WTC11 (cell line): ENCODE data around the gene CUL2.

Experiments used
- ATF3 ChIP-seq: sonication (generic); formaldehyde crosslinking; conservative IDR thresholded peaks from 2 replicates; pipeline ENCODE4 v1.8.1; 2022; ENCODE audit warnings: mild to moderate bottlenecking, missing genetic modification reagents
- CREM ChIP-seq: sonication (generic); formaldehyde crosslinking; IDR thresholded peaks from 2 replicates; pipeline ENCODE4 v1.8.1; 2022; ENCODE audit warnings: mild to moderate bottlenecking, missing genetic modification reagents, moderate library complexity
- SP1 ChIP-seq: sonication (generic); formaldehyde crosslinking; conservative IDR thresholded peaks from 2 replicates; pipeline ENCODE4 v1.8.1; 2022; ENCODE audit warnings: missing genetic modification reagents
- TF ChIP-seq, protein P1 (sequence below): fragments of 200-600 bp; IDR thresholded peaks from 2 replicates; pipeline ENCODE4 v1.8.0; 2022; ENCODE audit warnings: antibody characterized with exemption
- TF ChIP-seq, protein P2 (sequence below): sonication (generic); formaldehyde crosslinking; IDR thresholded peaks from 2 replicates; pipeline ENCODE4 v1.8.0; 2022; ENCODE audit warnings: mild to moderate bottlenecking, missing genetic modification reagents

DNA sequence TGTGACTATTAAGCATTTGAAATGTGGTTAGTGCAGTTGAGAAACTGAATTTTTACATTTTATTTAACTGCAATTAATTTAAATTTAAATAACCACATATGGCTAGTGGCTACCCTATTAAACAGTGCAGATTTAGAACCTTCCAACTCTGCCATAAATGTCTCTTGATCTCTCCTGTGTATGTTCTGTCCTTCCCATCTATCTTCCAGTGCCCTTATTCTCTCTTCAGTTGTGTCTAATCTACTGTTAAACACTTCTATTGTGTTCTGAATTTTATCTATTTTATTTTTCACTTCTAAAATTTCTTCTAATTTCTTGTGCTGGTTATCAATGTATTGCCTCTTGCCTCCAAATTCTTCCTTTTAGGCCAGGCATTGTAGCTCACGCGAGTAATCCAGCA is 105.0 kb downstream of the CUL2 start:
- TF ChIP-seq, protein P1, sequence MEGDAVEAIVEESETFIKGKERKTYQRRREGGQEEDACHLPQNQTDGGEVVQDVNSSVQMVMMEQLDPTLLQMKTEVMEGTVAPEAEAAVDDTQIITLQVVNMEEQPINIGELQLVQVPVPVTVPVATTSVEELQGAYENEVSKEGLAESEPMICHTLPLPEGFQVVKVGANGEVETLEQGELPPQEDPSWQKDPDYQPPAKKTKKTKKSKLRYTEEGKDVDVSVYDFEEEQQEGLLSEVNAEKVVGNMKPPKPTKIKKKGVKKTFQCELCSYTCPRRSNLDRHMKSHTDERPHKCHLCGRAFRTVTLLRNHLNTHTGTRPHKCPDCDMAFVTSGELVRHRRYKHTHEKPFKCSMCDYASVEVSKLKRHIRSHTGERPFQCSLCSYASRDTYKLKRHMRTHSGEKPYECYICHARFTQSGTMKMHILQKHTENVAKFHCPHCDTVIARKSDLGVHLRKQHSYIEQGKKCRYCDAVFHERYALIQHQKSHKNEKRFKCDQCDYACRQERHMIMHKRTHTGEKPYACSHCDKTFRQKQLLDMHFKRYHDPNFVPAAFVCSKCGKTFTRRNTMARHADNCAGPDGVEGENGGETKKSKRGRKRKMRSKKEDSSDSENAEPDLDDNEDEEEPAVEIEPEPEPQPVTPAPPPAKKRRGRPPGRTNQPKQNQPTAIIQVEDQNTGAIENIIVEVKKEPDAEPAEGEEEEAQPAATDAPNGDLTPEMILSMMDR, result no peak
- TF ChIP-seq, protein P2, sequence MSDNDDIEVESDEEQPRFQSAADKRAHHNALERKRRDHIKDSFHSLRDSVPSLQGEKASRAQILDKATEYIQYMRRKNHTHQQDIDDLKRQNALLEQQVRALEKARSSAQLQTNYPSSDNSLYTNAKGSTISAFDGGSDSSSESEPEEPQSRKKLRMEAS (CRISPR knock-in tag), result no peak
- TF ChIP-seq CREM (no peak), SP1 (CRISPR knock-in tag) (no peak), ATF3 (CRISPR knock-in tag) (no peak)
